Measurements from ENCODE around the gene OSBPL2.

- TF ChIP-seq CTCF (IDR thresholded peaks at IDR 0.05): no peak
- TF ChIP-seq POLR2AphosphoS5 (IDR thresholded peaks at IDR 0.05; ENCODE audit: low read depth, low read length): no peak
- no peak for TF ChIP-seq REST (IDR thresholded peaks at IDR 0.05; ENCODE audit: insufficient read depth in 1 of 2, low read depth in 2 of 2, low read length in 1 of 2)
- TF ChIP-seq TCF7L2 (IDR thresholded peaks at IDR 0.05; ENCODE audit: low read depth, low read length): no peak
Observed at GRCh38 chr20:62225820-62226635, 12.3 kb upstream of the OSBPL2 start.
